Measurements from ENCODE around the gene RBM4B. TPM values are rescaled to one million over a fixed set of nuclear protein-coding genes. Genes with fewer than 3 reads are reported as not detected.

The RBM4B gene
- total RNA-seq, 1 donor from 2014 or later = 34.4 TPM

GRCh38 chr11:66701432-66702240 lies 23.9 kb upstream of the RBM4B start:
- DNase-seq = no peak
- intact Hi-C loops (cut with micrococcal nuclease) = no loop called here
- Mint-ChIP-seq H3K9me3 (no peaks in the 10 kb centered on the region), H3K36me3 (ENCODE audit: low read depth) (no peaks in the 10 kb centered on the region), H3K4me3 (no peak overlapping the region), H3K27ac (no peak overlapping the region), H3K4me1 (no peaks in the 10 kb centered on the region), H3K27me3 (no peaks in the 10 kb centered on the region)
- no peak for ATAC-seq (ENCODE audit: low read depth)
- no peak for TF ChIP-seq CTCF (IDR thresholded peaks at IDR 0.05)
- CTCF ChIA-PET = no interaction called here
- POLR2A ChIA-PET = no interaction called here

- H3K27ac Mint-ChIP-seq = no peak overlapping the region
- H3K4me1 Mint-ChIP-seq = no peaks in the 10 kb centered on the region
- no peaks in the 10 kb centered on the region for H3K9me3 Mint-ChIP-seq
- ChIA-PET POLR2A (no interaction called here), CTCF (no interaction called here)
- H3K27me3 Mint-ChIP-seq = no peaks in the 10 kb centered on the region
- DNase-seq (no peak), ATAC-seq (ENCODE audit: low read depth) (no peak)
- intact Hi-C loops (cut with micrococcal nuclease) = no loop called here
- TF ChIP-seq CTCF (IDR thresholded peaks at IDR 0.05) = no peak
- H3K36me3 Mint-ChIP-seq (ENCODE audit: low read depth) = no peaks in the 10 kb centered on the region
- no peak overlapping the region for H3K4me3 Mint-ChIP-seq
Measured at GRCh38 chr11:66700742-66701141, 23.1 kb upstream of the RBM4B start.

- no peaks in the 10 kb centered on the region for H3K27me3 Mint-ChIP-seq
- ATAC-seq (ENCODE audit: low read depth) (no peak), DNase-seq (no peak)
- H3K27ac Mint-ChIP-seq = no peak overlapping the region
- no peaks in the 10 kb centered on the region for H3K9me3 Mint-ChIP-seq
- POLR2A ChIA-PET = interaction anchor here (0.6 kb wide), 1 partner anchor 99 kb away, joined by 6 read pairs; no protein-coding TSS in a partner anchor
- H3K4me3 Mint-ChIP-seq = no peak overlapping the region
- CTCF ChIA-PET = interaction anchor here (0.7 to 1.0 kb wide), 2 partner anchors 152 to 154 kb away, joined by 3 read pairs; partner anchors contain the start of gene ZDHHC24
- intact Hi-C loops (cut with micrococcal nuclease) = no loop called here
- H3K36me3 Mint-ChIP-seq (ENCODE audit: low read depth) = no peaks in the 10 kb centered on the region
- TF ChIP-seq CTCF (IDR thresholded peaks at IDR 0.05) = no peak
- H3K4me1 Mint-ChIP-seq = no peaks in the 10 kb centered on the region
Measured at GRCh38 chr11:66700337-66700736, 22.6 kb upstream of the RBM4B start.

- POLR2A ChIA-PET = no interaction called here
- CTCF ChIA-PET = no interaction called here
Measured at GRCh38 chr11:66698491-66698890, 20.8 kb upstream of the RBM4B start.

GRCh38 chr11:66697988-66698387 lies 20.3 kb upstream of the RBM4B start:
- Mint-ChIP-seq H3K4me1 (peaks cover 5% of the 10 kb centered on the region), H3K9me3 (no peaks in the 10 kb centered on the region), H3K27ac (no peak overlapping the region), H3K4me3 (no peak overlapping the region), H3K36me3 (ENCODE audit: low read depth) (no peaks in the 10 kb centered on the region), H3K27me3 (no peaks in the 10 kb centered on the region)
- intact Hi-C loops (cut with micrococcal nuclease) = no loop called here
- no peak for ATAC-seq (ENCODE audit: low read depth)
- no peak for DNase-seq
- CTCF ChIA-PET = no interaction called here
- no peak for TF ChIP-seq CTCF (IDR thresholded peaks at IDR 0.05)
- POLR2A ChIA-PET = no interaction called here

More at GRCh38 chr11:66698491-66698890, 20.8 kb upstream of the RBM4B start:
- ATAC-seq (ENCODE audit: low read depth) (no peak), DNase-seq (no peak)
- intact Hi-C loops (cut with micrococcal nuclease) = no loop called here
- H3K36me3 Mint-ChIP-seq (ENCODE audit: low read depth) = no peaks in the 10 kb centered on the region
- H3K4me1 Mint-ChIP-seq = peaks cover 5% of the 10 kb centered on the region
- TF ChIP-seq CTCF (IDR thresholded peaks at IDR 0.05) = no peak
- H3K9me3 Mint-ChIP-seq = no peaks in the 10 kb centered on the region
- no peak overlapping the region for H3K4me3 Mint-ChIP-seq
- H3K27me3 Mint-ChIP-seq = no peaks in the 10 kb centered on the region
- H3K27ac Mint-ChIP-seq = no peak overlapping the region

Data from activated B cell treated with CpG ODN at 0.5 μM for 24 hours (primary cell).